Measurements from ENCODE around the gene FAM171A1.

The FAM171A1 gene

DNA sequence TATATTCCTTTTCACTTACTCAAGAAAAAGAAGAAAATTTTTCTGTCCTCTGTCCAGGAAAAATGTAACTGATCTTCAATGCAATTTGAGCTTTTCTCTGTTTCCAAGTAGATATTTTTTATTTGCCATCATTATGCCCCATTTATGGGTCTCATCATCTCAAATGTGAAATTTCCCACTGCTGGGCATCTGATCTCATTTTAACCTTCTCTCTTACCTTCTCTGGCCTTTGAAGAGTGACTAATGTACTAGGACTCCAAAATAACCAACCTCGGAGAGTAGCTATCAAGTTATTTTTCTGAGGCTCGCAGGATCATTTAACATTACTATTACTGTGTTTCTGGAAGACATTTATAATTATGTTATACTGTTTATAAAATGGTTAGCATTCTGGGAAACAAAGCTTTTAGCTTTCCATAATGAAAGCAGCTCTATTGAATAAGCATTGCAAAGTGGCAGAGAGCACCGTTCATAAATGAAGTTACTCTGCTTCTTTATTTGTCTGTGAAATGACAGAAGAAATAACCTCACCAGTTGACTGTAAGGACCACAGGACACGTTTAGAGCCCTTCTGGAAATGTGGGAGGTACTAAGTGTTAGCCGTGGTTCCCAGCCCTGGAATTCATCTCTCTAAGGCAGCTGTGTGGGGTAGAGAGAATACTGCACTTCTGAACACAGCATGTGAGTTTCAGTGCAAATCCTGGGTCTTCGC, 169.3 kb downstream of the FAM171A1 start:
- no peak for DNase-seq

- DNase-seq: no peak
Measured at GRCh38 chr10:15200626-15201025, 170.5 kb downstream of the FAM171A1 start.

- no peak for DNase-seq
Measured at GRCh38 chr10:15197911-15198310, 173.2 kb downstream of the FAM171A1 start.

DNA sequence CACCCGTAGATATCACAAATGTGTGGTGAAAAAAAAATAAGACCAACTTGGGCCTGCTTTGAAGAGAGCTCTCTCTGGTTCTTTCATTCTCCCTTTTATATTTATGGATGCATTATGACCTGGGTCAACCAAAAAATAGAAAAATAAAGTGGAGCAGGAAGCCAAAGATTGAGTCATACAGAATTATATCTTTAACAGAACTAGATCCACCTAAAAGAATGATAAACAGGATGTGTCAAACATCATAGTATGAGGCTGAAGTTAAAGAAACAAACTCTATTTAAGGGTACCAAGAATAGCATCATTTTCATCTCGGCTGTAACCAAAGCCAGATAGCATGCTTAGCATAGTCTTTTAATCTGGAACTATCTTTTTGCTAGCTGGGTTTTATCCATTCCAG, 173.8 kb downstream of the FAM171A1 start:
- DNase-seq: no peak

- no peak for DNase-seq
Measured at GRCh38 chr10:15196021-15196834, 174.9 kb downstream of the FAM171A1 start.

DNA sequence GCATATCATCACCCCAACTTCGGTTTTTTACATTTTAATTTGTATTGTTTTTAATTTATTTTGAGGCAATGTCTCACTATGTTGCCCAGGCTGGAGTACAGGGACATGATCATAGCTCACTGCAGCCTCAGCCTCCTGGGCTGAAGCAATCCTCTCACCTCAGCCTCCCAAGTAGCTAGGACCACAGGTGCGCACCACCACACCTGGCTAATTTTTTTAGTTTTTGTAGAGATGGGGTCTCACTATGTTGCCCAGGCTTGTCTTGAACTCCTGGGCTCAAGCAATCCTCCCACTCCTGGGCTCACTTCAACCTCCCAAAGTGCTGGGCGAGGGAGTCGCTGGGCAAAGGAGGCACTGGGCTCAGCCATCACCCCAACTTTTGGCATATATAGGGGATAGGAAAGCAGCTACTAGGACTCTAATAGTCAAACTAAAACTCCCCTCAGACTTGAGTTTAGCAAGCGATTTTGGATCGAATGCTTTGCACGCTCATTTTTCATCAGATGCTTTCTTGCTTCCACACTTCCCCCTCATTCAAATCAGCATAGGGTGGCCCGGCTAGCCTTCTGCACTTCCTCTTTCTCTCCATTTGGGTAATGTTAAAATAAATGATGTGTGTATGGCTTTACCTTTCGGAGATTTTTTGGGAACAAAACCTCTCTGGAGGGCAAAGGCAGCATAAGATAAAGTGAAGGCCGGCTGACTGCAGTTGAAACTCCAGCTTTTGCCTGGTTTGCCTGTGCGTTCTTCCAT, 181.8 kb downstream of the FAM171A1 start:
- no peak for DNase-seq

DNA sequence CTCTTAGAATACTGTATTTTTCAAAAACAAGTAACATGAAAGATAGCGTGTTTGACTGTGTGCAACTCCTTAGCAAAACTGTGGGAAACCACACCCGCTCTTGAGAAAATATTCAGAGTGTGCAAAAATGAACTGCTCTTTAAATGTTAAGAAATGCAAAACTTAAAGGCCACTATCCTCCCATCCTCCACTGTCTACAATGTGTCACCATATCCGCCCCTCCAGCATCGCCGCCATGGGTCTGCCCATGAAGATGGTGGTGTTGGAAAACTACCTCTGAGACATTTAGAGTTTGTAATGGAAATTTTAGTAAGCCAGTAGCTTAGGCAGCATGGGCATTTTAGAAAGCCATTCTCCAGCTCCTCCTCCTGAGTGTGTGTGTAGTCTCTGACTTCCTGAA, 182.5 kb downstream of the FAM171A1 start:
- peak; percentile 35 for DNase-seq

GRCh38 chr10:15183689-15184481, 187.2 kb downstream of the FAM171A1 start:
- DNase-seq: no peak

- DNase-seq: no peak
Measured at GRCh38 chr10:15182540-15183207, 188.4 kb downstream of the FAM171A1 start.

DNA sequence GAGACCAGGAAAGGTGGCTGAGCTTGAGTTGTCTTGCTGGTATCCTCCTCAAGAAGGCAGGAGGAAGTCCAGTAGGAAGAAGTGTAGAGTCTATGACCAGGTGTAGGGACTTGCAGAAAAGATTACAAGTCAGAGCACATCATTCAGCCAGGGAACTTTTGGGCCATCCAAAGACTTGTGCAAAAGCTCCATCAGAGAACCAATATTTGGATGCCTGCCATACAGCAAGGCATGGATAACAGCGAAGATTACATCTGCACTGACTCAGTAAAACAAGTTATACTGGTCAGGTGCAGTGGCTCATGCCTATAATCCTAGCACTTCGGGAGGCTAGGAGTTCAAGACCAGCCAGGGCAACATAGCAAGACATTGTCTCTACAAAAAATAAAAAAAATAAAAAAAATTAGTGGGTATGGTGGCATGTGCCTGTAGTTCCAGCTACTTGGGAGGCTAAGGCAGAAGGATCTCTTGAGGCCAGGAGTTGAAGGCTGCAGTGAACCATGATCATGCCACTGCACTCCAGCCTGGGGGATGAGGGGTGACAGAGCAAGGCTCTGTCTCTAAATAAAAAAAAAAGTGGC, 189.4 kb downstream of the FAM171A1 start:
- no peak for DNase-seq

- no peak for DNase-seq
Measured at GRCh38 chr10:15180736-15181135, 190.4 kb downstream of the FAM171A1 start.

DNA sequence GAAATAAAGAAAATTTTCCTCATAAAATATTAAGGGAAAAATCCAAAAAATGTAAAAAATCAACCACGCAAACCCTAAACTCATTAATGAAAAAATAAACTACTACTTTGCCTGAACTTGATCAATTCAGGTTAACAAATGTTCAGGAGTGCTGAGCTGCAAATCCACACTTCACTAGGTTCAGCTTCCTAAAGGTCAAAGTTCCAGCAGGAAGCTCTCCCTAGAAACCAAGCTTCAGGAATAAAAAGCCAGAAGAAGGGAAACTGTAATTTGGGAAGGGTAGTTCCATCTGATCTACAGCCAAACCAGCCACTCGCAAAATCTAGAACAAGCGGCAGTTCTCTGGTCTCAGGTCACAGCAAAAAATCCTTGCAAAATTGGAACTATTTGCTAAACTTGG, 194.8 kb downstream of the FAM171A1 start:
- no peak for DNase-seq

- no peak for DNase-seq
Measured at GRCh38 chr10:15175587-15175986, 195.5 kb downstream of the FAM171A1 start.

DNA sequence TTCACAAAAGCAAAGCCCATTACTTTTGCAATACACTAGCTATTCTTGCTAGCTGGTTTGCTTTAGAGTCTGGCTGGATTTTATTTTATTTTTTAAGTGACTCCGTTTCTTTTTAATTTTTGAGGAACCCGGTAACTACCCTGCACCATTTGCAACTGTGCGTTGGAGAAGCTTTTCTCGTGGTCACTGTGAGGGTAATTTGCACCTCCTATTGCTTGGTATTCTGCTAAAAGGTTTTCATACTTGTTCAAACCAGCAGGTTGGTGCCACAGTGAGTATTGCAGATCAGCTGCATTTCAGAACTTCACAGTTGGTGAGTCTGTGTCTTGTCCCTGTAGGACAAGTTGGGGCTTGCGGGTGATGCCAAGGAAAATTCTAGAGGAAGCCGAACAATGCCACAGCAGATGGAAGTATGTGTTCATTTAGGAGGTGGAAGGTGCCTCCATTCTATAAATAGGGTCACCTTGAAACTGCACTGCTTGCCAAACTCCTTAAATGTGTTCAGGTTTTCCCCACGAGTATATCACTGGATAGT, 198.7 kb downstream of the FAM171A1 start:
- no peak for DNase-seq

DNA sequence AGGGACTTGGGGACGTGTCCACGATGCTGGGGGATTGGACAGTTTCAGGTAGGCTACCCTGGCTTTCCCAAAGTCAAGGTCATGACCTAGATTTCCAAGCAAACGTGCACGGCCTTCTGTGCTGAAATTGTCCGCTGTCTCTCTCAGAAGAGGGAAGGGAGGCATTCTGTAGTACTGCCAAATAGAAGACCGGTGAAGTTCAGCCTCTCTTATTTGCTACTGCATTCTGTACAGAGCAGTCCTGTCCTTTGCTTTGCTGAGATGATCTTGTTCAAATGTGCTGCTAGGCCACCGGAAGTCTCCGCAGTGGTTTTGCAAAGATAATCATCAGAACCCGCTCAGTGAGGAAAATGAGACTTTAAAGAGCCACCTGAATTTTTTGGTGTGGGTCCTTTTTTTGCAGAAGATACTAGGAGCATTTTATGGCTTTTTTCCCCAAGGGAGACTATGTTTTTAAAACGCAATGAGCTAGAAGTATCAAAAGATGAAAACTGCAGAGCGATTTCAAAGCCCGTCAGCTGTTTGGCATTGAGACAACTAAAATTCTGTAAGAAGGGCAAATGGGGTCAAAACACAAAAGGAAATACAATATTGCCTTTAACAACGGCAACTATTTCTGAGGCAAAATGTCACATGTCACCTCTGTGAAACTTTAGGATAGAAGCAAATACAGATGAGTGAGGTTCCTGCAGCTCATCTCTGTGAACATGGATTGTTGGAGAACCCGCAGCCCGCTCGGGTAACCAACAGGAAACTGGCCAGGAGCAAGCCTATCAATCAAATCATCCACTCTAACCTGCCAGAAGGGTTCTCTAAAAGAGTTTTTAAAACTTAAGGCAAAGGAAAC, 201.3 kb downstream of the FAM171A1 start:
- DNase-seq: peak; percentile 42

- DNase-seq: peak; percentile 96
Measured at GRCh38 chr10:15168786-15169554, 202.1 kb downstream of the FAM171A1 start.

- no peak for DNase-seq
Measured at GRCh38 chr10:15168291-15168785, 202.8 kb downstream of the FAM171A1 start, which contains the start of gene NMT2. NMT2 (minus strand) TSS chr10:15168693; CDS start chr10:15168612, 81 bp downstream.

DNA sequence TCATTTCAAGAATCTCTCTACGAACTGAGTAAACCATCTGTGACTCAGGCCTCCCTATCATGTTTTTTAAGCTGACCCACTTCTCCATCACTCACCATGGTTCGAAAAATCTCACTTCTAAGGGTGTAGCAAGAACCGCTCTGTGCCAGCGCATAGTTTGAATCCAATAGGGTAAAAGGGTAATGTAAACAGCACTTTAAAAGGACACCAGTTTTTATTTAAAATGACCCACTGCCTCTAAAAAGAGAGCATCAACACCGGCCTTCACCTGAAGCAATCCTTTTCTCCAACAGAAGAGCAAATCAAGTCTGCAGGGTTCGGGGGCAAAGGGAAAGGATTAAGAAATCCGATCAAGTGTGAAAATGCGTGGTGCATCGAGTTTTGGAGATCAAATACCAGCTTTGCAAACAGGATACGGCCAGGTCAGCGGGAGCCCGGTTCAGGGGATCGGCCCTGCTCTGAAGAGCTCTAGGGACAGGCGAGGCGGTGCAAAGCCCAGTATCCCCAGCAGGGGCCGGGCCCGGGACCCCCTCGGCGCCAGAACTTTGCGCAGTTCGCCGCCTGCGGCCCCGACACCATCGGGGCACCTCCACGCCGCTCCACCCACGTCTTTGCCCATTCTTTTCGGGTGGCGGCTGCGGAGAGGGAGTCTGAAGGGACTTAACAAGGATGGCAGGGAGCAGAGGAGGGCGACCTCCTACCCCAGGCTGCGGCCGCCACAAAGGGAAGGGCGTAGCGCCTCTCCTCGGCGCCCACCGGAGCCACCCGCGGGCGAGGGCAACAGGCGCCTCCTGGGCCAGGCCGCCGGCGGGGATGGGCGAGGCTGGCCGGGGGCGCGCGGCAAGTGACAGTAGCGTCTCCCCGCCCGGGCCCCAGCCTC, 203.4 kb downstream of the FAM171A1 start:
- DNase-seq: peak; percentile 58
